A549 (cell line): Measurements from ENCODE around the gene CARMIL1. TPM values are rescaled to one million over a fixed set of nuclear protein-coding genes. Genes with fewer than 3 reads are reported as not detected.

ENCODE experiments used
- ATAC-seq, 2 experiments: fragments of 200-7000 bp in 1 of 2; fragments of >200 bp in 1 of 2; cut with Nextera tagmentation in 1 of 2; cut with Tn5 transposase in 1 of 2; 3 replicates each; pipeline versions ENCODE4 v1.8.0 to v1.9.1; 2018 to 2020; ENCODE audit warnings: mild to moderate bottlenecking in 1 of 2, moderate library complexity in 1 of 2
- CTCF ChIA-PET: fragments of 300-600 bp; sonication (Branson Sonifier 250); formaldehyde crosslinking; extraction: SDS; loops from one replicate; lab custom pipeline; 2021; ENCODE audit warnings: antibody characterized with exemption, inconsistent platforms; lab: Yijun Ruan, JAX
- POLR2A ChIA-PET: fragments of 350-600 bp; formaldehyde crosslinking; extraction: SDS; loops from one replicate; lab custom pipeline; 2021; ENCODE audit warnings: antibody characterized with exemption, inconsistent platforms; lab: Yijun Ruan, JAX
- DNase-seq, 2 experiments: peaks; one replicate each; pipeline versions ENCODE4 v3.0.0 to v3.0.0-alpha.2; 2011 to 2016; ENCODE audit warnings: low read depth in 1 of 2, low spot score in 1 of 2
- FAIRE-seq: peaks from 2 replicates; lab custom pipeline; 2011; peaks lifted over from hg19 to GRCh38; lab: Jason Lieb, UNC
- H3K27ac ChIP-seq, 2 experiments: fragments of >200 bp; sonication (Bioruptor Twin); formaldehyde crosslinking; 3 replicates each; pipeline ENCODE4 v1.5.1; 2016 to 2017
- H3K4me1 ChIP-seq: fragments of >200 bp; sonication (Bioruptor Twin); formaldehyde crosslinking; 3 replicates; pipeline ENCODE4 v1.6.1; 2016
- H3K4me2 ChIP-seq: fragments of >200 bp; sonication (Bioruptor Twin); formaldehyde crosslinking; 3 replicates; pipeline ENCODE4 v1.6.1; 2016
- H3K4me3 ChIP-seq: fragments of >200 bp; sonication (Bioruptor Twin); formaldehyde crosslinking; 3 replicates; pipeline ENCODE4 v1.5.1; 2016
- H3K9me3 ChIP-seq: fragments of >200 bp; sonication (Bioruptor Twin); formaldehyde crosslinking; 3 replicates; pipeline ENCODE4 v1.6.1; 2016
- ATOH8 ChIP-seq: fragments of 250-450 bp; sonication (Bioruptor Pico); IDR thresholded peaks from 2 replicates; pipeline ENCODE4 v1.5.0; 2020; ENCODE audit warnings: low read depth, mild to moderate bottlenecking, moderate library complexity
- CBX2 ChIP-seq: fragments of 200-600 bp; sonication (generic); IDR thresholded peaks from 2 replicates; pipeline ENCODE4 v1.6.1; 2016; ENCODE audit warnings: low read depth, mild to moderate bottlenecking, borderline replicate concordance
- CEBPB ChIP-seq, 2 experiments: fragments of >200 bp in 1 of 2; sonication (Bioruptor Twin) in 1 of 2; formaldehyde crosslinking in 1 of 2; IDR thresholded peaks; 2 replicates each; pipeline ENCODE4 v1.6.1; 2012 to 2016
- E2F6 ChIP-seq: IDR thresholded peaks from 2 replicates; pipeline ENCODE4 v1.6.1; 2012; ENCODE audit warnings: low read depth, borderline replicate concordance
- EHF ChIP-seq: fragments of 250-450 bp; sonication (Bioruptor Pico); IDR thresholded peaks from 2 replicates; pipeline ENCODE4 v1.5.0; 2020; ENCODE audit warnings: mild to moderate bottlenecking
- FOXS1 ChIP-seq: fragments of 250-450 bp; sonication (Bioruptor Pico); IDR thresholded peaks from 2 replicates; pipeline ENCODE4 v1.5.0; 2020; ENCODE audit warnings: mild to moderate bottlenecking, moderate library complexity
- HES2 ChIP-seq: fragments of >200 bp; sonication (Bioruptor Twin); formaldehyde crosslinking; IDR thresholded peaks from 2 replicates; pipeline ENCODE4 v1.6.1; 2016
- HMGXB4 ChIP-seq: fragments of 250-450 bp; sonication (Bioruptor Pico); IDR thresholded peaks from 2 replicates; pipeline ENCODE4 v1.5.0; 2021; ENCODE audit warnings: mild to moderate bottlenecking, moderate library complexity, borderline replicate concordance
- HOXA7 ChIP-seq: fragments of 250-450 bp; sonication (Bioruptor Pico); IDR thresholded peaks from 2 replicates; pipeline ENCODE4 v1.5.0; 2020; ENCODE audit warnings: mild to moderate bottlenecking, moderate library complexity
- KDM5A ChIP-seq: fragments of 200-600 bp; sonication (generic); IDR thresholded peaks from 2 replicates; pipeline ENCODE4 v1.6.1; 2016; ENCODE audit warnings: antibody characterized with exemption, mild to moderate bottlenecking
- PBX3 ChIP-seq: IDR thresholded peaks from 2 replicates; pipeline ENCODE4 v1.6.1; 2012
- POLR2A ChIP-seq: IDR thresholded peaks from 2 replicates; pipeline ENCODE4 v1.6.1; 2012; ENCODE audit warnings: mild to moderate bottlenecking, low read length
- RARB ChIP-seq: fragments of 250-450 bp; sonication (Bioruptor Pico); IDR thresholded peaks from 2 replicates; pipeline ENCODE4 v1.8.0; 2021; ENCODE audit warnings: mild to moderate bottlenecking, moderate library complexity
- RCOR1 ChIP-seq: fragments of 150-350 bp; IDR thresholded peaks from 2 replicates; pipeline ENCODE4 v1.6.1; 2014; ENCODE audit warnings: antibody characterized with exemption, low read length, low read depth
- REST ChIP-seq: fragments of 200-600 bp; sonication (generic); IDR thresholded peaks from 2 replicates; pipeline ENCODE4 v1.6.1; 2016; ENCODE audit warnings: antibody characterized with exemption, mild to moderate bottlenecking, moderate library complexity
- USF2 ChIP-seq: fragments of 450-650 bp; IDR thresholded peaks from 2 replicates; pipeline ENCODE4 v1.6.1; 2014; ENCODE audit warnings: antibody characterized with exemption
- ZFP36 ChIP-seq: fragments of 450-650 bp; IDR thresholded peaks from 2 replicates; pipeline ENCODE4 v1.6.1; 2014; ENCODE audit warnings: borderline replicate concordance; ENCODE audit not compliant: partially characterized antibody
- ZNF302 ChIP-seq: fragments of 250-450 bp; sonication (Bioruptor Pico); IDR thresholded peaks from 2 replicates; pipeline ENCODE4 v1.9.0; 2021; ENCODE audit warnings: inconsistent platforms, mild to moderate bottlenecking, moderate library complexity
- WGBS: methylation state at CpG from one replicate; pipeline ENCODE4 v1.1.6; 2017; ENCODE audit errors: missing lambda C conversion rate; 5-methylcytosine and 5-hydroxymethylcytosine counted together
- polyA plus RNA-seq, 4 experiments: library from polyadenylated mRNA; depleted of rRNA in 3 of 4; stranded (reverse); fragments of >200 nt; fragmentation: RNase III in 1 of 4; extraction: RNeasy Plus Mini Kit Qiagen cat#74134 plus additional on column Dnase treatment in 1 of 4; gene quantifications; 2 replicates in 3 of 4; 3 replicates in 1 of 4; pipeline ENCODE4 v1.2.3, GENCODE V29; 2011 to 2017

The CARMIL1 gene
- polyA plus RNA-seq, 2 of the 4 experiments (the other 2 are of a cell fraction): 11.5 to 11.8 TPM

- Histone ChIP-seq H3K27ac (no peak overlapping the region), H3K9me3 (no peaks in the 10 kb centered on the region), H3K4me2 (no peak overlapping the region), H3K4me3 (no peak overlapping the region), H3K4me1 (no peaks in the 10 kb centered on the region)
- no peak for DNase-seq
- TF ChIP-seq POLR2A: no peak
- TF ChIP-seq KDM5A: no peak
- no peak for TF ChIP-seq HOXA7 (CRISPR knock-in tag)
- TF ChIP-seq FOXS1: no peak
- TF ChIP-seq CEBPB (IDR thresholded peaks at IDR 0.05): no peak
- TF ChIP-seq PBX3: no peak
- TF ChIP-seq REST: no peak
- CTCF ChIA-PET: no interaction called here
- POLR2A ChIA-PET: no interaction called here
- no peak for FAIRE-seq
- ATAC-seq: no peak
- 83% methylated on average over 3 of the region's 3 CpGs for WGBS
These were observed 152.8 kb downstream of the CARMIL1 start for GRCh38 chr6:25431975-25432307.

GRCh38 chr6:25434921-25435320 lies 155.7 kb downstream of the CARMIL1 start:
- no peak for DNase-seq
- H3K4me2 ChIP-seq: no peak overlapping the region
- H3K9me3 ChIP-seq: no peaks in the 10 kb centered on the region
- no peak for FAIRE-seq
- no peak overlapping the region for H3K27ac ChIP-seq
- no peak overlapping the region for H3K4me3 ChIP-seq
- no peak for ATAC-seq
- ChIA-PET POLR2A (no interaction called here), CTCF (interaction anchor here (0.7 to 1.2 kb wide), 2 partner anchors 9 to 55 kb away, joined by 3 to 4 read pairs; no protein-coding TSS in a partner anchor)
- 76% methylated on average over 3 of the region's 3 CpGs for WGBS
- H3K4me1 ChIP-seq: no peaks in the 10 kb centered on the region
- TF ChIP-seq ATOH8 (CRISPR knock-in tag) (no peak), USF2 (no peak), CBX2 (no peak), RCOR1 (no peak), RARB (CRISPR knock-in tag) (no peak), EHF (CRISPR knock-in tag) (no peak), ZNF302 (CRISPR knock-in tag) (no peak), E2F6 (no peak), REST (no peak), HMGXB4 (no peak), ZFP36 (no peak), HES2 (no peak)
